T follicular helper cell (primary cell): ENCODE results near the gene PPP1R13B.

Source experiments
- DNase-seq: peaks from one replicate; pipeline ENCODE4 v3.0.0-alpha.2; 2020; ENCODE audit warnings: low read depth

Gene PPP1R13B

DNA sequence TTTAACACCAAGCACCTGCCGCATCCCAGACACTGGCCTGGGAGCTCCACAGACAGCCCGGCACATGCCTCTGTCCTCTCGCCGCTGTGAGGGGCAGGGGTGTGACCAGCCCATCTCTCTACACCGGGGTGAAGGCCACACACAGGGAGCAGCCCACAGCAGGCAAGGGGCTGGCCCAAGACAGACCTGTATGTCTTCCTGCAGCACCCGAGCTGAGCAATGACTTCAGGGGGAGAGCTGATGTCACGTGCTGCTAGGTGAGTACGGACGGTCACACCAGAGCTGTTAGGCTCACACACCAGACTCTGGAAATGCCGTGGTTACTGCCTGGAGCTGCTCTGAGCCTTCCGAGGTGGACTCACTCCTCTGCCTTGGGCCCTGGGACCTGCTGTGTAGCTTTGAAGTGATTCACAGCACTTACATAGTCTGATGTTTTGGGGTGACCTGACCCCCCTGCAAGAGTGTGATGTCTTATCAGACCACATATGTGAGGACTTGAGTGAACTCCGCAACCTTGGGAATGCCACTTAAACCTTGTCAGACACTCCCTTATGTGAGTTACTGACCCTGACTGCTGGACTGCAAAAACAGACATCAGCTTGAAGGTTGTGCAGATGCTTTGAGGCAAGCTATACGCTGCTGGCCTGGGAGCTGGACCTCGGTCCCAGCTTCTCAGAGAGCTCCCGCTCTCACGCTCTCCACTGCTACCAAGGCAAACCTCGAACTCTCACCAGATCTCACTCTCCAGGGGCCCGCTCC is 133.9 kb downstream of the PPP1R13B start:
- no peak for DNase-seq

GRCh38 chr14:103712633-103713247 is 134.6 kb downstream of the PPP1R13B start:
- DNase-seq: no peak

GRCh38 chr14:103711516-103712431 is 135.6 kb downstream of the PPP1R13B start:
- no peak for DNase-seq

DNA sequence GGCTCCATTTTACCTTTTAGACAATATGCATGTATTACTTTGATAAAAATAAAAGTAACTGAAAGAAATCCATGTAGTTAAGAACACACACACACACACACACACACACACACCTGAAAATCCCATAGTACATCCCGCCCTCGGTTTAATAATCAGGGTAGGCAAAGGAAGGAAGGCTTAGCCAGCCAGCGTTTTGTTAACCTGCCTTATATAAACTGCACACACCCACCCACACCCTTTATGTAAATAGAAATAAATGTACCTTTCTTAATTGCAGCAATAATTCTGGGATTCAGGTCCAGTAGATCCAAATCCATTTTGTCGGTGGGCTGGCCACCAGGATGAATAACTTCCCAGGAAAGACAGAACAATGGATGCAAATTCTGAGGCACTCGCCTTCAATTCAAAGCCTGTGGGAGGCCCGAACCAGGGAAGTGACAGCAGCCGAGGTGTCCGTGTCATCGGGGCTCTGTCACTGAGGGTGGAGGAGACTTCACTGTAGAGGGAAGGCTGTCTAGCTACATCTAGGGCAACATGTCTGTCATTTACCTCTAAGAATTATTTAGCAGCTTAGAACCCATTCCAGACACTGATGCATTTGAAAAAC is 136.5 kb downstream of the PPP1R13B start:
- DNase-seq: no peak

DNA sequence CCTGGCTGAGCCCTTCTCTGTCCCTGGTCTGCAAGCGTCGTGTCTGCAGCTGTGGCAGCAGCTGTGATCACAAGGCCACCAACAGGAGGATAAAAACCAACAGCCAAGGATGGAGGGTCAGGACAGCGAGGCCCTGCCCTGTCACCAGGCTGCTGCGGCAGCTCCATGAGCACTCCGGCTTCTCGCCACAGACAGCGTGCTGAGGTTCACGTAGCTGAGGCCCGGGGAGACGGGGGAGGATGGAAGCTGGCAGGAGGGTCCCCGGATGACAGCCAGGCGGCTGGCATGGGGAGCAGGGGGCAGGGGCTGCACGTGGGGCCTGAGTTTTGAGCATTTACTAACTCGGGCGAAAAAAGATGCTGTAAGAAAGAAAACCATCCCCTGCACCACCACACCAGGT is 137.6 kb downstream of the PPP1R13B start:
- DNase-seq: no peak

- no peak for DNase-seq
Observed at GRCh38 chr14:103708750-103709187, 138.6 kb downstream of the PPP1R13B start.

DNA sequence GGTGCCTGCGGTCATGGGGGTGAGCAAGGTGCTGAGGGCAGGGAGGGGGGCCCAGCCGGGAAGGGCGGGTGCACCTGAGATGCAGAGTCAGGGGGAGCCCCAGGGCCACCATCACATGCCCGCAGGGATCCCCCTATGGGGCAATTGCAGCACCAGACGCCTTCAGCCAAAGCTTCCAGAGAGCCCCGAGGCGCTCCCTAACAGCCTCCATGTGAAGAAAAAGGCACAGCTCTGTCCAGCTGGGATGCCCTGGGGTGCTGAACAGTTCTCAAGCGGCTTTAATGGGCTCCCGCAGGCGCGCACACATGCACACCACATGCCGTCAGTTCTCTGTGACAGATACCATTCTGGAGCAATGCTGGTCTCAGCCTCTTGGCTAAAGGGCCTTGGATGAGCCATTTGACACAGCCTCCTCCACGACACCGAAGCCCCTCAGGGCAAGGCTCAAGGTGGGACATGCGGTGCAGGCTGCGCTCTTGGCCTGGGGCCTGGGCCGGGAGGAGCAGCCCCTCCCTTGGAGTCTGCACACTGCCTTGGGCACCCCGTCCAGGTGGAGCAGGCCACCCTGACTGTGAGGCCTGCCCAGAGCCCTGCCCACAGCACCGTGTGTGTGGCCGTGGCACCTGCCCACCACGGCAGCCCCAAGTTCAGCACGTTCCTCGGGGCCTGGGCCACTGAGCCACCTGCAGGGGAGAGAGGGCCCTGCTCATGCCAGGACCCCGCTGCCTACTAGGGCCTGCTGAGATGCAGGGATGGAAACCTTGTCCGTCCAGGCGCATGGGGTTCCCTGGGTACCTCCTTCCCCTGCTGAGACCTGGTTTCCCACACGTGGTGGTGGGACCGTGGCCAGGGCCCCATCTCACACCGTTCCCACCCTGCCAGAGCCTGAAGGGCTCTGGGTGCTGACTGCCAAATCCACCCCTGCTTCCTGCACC is 139.8 kb downstream of the PPP1R13B start:
- no peak for DNase-seq

DNA sequence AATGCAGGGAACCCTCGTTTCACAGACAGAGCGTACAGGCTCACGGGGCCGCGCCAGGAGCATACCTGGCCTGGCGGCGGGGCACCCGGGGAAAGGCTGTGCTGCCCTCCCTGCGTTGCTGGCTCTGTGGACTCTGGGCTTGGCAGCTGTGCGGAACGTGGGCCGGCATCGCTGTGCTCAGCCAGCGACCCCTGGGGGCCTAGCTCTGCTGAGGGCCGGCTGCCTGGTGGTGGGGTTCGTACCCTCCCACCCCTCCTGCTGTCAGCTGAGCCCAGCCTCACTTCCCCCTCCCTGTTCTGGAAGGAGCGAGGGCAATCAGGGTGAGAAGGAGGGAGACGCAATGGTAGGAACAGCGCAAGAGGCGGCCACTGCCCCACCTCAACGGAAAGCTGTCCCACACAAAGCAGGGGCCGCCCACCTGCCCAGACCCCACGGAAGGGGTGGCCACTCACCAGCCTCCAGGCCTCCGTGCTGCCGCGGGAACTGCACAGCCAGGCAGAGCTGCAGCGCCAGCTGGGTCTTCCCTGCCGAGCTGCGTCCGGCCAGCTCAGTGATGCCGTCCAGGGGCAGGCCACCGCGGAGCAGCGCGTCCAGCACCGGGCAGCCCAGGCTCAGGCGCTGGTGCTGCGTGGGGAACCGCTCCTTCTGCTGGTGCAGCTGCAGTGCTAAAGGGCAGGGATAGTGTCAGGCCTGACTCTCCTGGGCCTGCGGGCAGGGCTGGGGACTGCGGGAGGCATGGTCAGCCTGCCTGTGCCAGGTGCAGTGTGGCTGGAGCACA is 140.6 kb downstream of the PPP1R13B start:
- no peak for DNase-seq

DNA sequence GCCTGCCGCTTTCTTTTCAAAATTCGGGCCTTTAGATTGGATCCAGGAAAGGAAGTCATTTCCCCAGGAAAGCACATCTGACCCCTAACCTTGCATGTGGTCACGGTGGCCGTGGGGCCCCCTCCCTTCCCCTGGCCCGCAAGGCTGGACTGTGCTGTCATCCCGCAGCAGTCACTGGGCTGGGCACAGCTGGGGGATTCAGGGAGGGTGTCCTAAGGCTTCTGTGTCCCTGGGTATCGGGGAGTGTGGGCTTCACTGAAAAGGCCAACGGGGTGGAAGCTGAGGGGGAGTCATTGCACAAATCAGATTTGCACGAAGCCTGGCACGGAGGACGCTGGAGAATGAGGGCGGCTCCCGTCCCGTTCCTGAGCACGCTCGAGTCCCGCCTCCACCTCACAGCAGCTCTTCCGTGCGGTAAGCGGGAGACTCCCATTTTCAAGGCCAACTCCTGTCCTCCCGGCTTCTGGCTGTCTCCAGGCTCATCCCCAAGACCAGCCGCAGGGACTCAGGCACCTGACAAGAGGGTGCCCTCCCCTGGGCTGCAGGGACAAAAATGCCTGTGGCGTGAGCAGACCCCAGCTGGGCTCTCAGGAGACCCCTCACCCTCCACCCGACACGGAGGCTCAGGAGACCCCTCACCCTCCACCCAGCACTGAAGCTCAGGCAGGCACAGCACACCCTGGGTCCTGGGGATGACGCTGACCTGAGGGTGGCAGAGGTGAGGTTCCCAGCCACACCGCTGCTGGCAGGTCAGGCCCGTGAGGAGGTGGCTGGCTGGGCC is 141.7 kb downstream of the PPP1R13B start:
- DNase-seq: no peak

- DNase-seq: no peak
Observed at GRCh38 chr14:103705118-103705503, 142.3 kb downstream of the PPP1R13B start.

DNA sequence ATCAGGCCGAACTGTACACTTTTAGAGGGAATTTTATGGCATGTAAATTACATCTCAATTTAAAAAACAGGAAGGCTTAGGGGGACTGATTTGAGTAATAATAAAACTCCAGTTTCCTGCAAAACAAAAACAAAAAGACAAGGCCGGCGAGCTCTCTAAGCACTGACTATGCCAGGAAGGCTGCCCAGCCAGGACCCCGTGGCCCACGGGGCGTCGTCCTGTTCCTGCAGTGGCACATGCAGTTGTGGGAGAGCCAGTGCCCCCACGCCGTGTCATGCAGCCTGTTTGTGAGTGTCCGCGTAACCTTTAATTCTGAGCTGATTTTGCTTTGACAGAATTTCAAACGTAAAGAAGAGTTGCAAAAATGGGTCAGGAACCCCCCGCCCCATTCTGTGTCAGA is 142.7 kb downstream of the PPP1R13B start:
- no peak for DNase-seq

DNA sequence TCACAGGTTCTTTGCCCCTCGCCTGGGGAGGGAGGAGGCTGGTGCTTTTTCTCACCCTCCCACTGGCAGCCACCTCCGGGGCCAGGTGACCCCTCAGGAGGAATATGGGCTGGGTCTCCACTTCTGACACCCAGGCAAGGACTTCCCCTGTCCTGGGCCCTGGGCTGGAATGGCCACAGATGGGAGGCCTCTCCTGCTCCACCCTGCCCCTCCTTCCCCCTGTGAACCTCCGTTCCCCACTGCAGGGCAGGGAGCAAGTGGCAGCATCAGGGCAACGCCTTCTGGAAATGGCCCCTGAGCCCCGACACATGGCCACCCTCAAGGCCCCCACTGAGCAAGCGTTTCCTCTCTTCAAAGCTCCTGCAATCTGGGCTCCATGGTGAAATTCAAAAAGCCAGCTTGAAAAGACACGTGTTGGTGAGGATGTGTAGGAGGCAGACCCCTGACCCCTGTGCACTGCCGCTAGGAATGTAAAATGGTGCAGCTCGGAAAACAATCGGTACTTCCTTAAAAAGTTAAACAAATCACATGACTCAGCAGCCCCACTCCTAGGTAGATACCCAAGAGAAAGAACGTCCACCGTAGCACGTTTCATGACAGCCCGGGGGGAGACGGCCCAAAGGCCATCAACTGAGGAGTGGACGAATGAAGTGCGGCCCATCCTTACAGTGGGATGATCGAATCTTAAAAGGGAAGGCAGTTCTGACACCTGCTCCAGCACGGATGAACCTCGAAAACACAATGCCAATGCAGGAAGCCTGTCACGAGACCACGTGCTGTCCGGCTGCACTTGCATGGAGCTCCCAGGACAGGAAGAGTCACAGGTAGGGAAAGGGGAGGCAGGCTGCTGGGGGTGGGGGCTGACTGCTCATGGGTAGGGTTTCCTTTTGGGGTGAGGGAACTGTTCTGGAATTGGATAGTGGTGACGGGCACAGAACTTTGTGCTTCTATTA is 143.7 kb downstream of the PPP1R13B start:
- DNase-seq: no peak

DNA sequence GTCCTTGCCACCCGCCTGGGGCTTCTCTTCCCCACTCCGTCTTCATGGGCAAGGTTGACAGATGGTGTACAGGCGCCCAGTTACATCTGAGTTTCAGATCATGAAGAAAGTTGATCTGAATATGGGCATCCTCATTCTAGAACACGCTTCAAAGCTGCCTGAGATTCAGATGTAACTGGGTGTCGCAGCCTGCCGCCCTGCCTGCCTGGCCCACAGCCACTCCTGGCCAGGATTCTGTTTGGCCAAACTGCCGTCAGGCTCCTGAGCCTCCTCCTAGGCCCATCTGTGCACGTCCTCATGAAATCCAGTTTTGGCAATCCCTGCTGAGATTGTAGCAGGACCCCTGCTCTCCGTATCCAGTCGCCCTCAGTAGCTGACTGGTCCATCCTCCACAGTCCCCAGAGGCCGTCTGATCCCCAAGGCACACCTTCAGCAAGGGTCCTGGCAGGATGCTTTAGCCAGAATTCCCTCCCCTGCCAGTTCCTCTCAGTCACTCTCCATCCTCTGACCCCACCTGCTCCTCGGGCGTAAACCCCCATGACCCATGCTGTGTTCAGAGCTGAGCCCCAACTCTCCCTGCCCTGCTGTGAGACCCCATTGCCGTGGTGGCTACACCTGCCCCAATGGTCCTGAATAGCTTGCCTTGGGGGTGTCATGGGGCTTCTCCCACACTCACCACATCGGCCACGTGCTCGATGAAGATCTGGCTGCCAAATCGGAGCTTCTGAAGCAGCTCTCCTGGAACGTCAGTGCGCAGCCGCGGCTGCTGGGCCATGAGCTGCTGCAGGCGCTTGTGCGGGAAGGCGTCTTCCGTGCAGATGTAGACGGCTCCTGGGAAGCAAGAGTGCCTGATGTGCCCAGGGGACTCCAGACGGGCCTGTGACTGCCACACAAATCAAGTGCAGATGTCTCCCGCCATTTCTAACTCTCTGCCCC is 144.6 kb downstream of the PPP1R13B start:
- no peak for DNase-seq

- no peak for DNase-seq
Observed at GRCh38 chr14:103702095-103702494, 145.3 kb downstream of the PPP1R13B start.

- DNase-seq: no peak
Observed at GRCh38 chr14:103700753-103701490, 146.5 kb downstream of the PPP1R13B start.
